Activated T-helper 1 cell treated with anti-CD3 and anti-CD28 coated beads, Interleukin-12 subunit alpha, Interleukin-12 subunit beta, Interleukin-2, Interleukin-4 antibody, amounts not matched to agents 30 ng/mL and 10 ng/mL and 1 ng/mL, durations not matched to agents 14 hours and 24 hours and 36 hours (primary cell): ENCODE data around the gene RBM14. TPM values are rescaled to one million over a fixed set of nuclear protein-coding genes. Genes with fewer than 3 reads are reported as not detected.
"Not testable (repeated sequence)": the region's sequence is repeated elsewhere in the genome, so short reads cannot be mapped to it uniquely, and the experiment has no call there.

Experiments used
- DNase-seq: peaks from one replicate; pipeline ENCODE4 v3.0.0; 2021; ENCODE audit warnings: low spot score
- H3K27ac Mint-ChIP-seq: one replicate; pipeline ENCODE4 v1.8.0; 2021; ENCODE audit warnings: mild to moderate bottlenecking, mixed read lengths
- H3K27me3 Mint-ChIP-seq: one replicate; pipeline ENCODE4 v1.8.0; 2022; ENCODE audit warnings: mild to moderate bottlenecking, moderate library complexity, mixed read lengths; ENCODE audit not compliant: insufficient read depth
- H3K36me3 Mint-ChIP-seq: one replicate; pipeline ENCODE4 v1.8.0; 2021; ENCODE audit warnings: low read depth, mixed read lengths
- H3K4me1 Mint-ChIP-seq: one replicate; pipeline ENCODE4 v1.8.0; 2021; ENCODE audit warnings: low read depth, mixed read lengths
- H3K4me3 Mint-ChIP-seq: one replicate; pipeline ENCODE4 v1.8.0; 2021; ENCODE audit warnings: mild to moderate bottlenecking, moderate library complexity, mixed read lengths
- H3K9me3 Mint-ChIP-seq: one replicate; pipeline ENCODE4 v1.8.0; 2021; ENCODE audit warnings: mixed read lengths
- intact Hi-C: fragments of 100-400 bp; cut with micrococcal nuclease; formaldehyde crosslinking; loops from one replicate; pipeline ENCODE4 v1.15.1; 2024
- total RNA-seq: library from RNA; stranded (reverse); gene quantifications from 2 replicates; pipeline ENCODE4 v1.2.3, GENCODE V29; 2022

RBM14 gene
- total RNA-seq, 1 donor from 2014 or later, result 198 TPM

DNA sequence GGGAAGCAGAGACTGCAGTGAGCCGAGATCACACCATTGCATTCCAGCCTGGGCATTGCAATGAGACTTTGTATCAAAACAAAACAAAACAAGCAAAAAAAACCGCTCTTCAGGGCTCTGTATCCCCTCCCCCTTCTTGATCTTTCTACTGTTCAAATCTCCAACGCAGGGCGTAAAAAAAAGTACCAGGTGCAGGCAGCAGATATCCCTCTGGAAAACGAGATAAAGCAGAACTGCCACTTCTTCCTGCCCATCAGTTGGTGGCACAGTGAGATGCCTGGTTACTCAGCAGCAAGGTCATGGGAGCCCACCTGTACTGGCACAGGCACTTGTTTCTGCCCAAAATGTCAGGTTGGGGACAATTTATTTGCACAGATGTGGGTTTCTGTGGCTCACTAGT is 12.3 kb upstream of the RBM14 start:
- no peaks in the 10 kb centered on the region for H3K27me3 Mint-ChIP-seq
- no peak for DNase-seq
- no peaks in the 10 kb centered on the region for H3K9me3 Mint-ChIP-seq
- no peak overlapping the region for H3K4me3 Mint-ChIP-seq
- H3K36me3 Mint-ChIP-seq, result peaks cover 17% of the 10 kb centered on the region
- H3K27ac Mint-ChIP-seq, result no peak overlapping the region
- H3K4me1 Mint-ChIP-seq, result no peaks in the 10 kb centered on the region
- intact Hi-C loops, result no loop called here

GRCh38 chr11:66606608-66607007 is 9.8 kb upstream of the RBM14 start:
- Mint-ChIP-seq H3K4me1 (peaks cover 14% of the 10 kb centered on the region), H3K36me3 (peaks cover 13% of the 10 kb centered on the region)
- H3K27ac Mint-ChIP-seq, H3K9me3 Mint-ChIP-seq, H3K4me3 Mint-ChIP-seq, H3K27me3 Mint-ChIP-seq, DNase-seq, intact Hi-C loops: not testable (repeated sequence)

GRCh38 chr11:66607126-66607834 is 9.2 kb upstream of the RBM14 start:
- Mint-ChIP-seq H3K27me3 (no peaks in the 10 kb centered on the region), H3K4me1 (peaks cover 14% of the 10 kb centered on the region), H3K36me3 (peaks cover 9% of the 10 kb centered on the region), H3K27ac (no peak overlapping the region), H3K4me3 (no peak overlapping the region), H3K9me3 (no peaks in the 10 kb centered on the region)
- DNase-seq, result no peak
- intact Hi-C loops, result no loop called here

- DNase-seq, result no peak
- Mint-ChIP-seq H3K27me3 (no peaks in the 10 kb centered on the region), H3K4me1 (peaks cover 14% of the 10 kb centered on the region), H3K36me3 (peaks cover 1% of the 10 kb centered on the region), H3K4me3 (no peak overlapping the region), H3K27ac (peak overlapping the region; percentile 27), H3K9me3 (no peaks in the 10 kb centered on the region)
- intact Hi-C loops, result no loop called here
Observed at GRCh38 chr11:66609721-66610617, 6.5 kb upstream of the RBM14 start.

GRCh38 chr11:66612458-66612857 is 4.0 kb upstream of the RBM14 start:
- Mint-ChIP-seq H3K27ac (no peak overlapping the region), H3K9me3 (no peaks in the 10 kb centered on the region), H3K36me3 (peaks cover 12% of the 10 kb centered on the region), H3K27me3 (no peaks in the 10 kb centered on the region), H3K4me3 (no peak overlapping the region), H3K4me1 (peaks cover 19% of the 10 kb centered on the region)
- no peak for DNase-seq
- intact Hi-C loops, result no loop called here

DNA sequence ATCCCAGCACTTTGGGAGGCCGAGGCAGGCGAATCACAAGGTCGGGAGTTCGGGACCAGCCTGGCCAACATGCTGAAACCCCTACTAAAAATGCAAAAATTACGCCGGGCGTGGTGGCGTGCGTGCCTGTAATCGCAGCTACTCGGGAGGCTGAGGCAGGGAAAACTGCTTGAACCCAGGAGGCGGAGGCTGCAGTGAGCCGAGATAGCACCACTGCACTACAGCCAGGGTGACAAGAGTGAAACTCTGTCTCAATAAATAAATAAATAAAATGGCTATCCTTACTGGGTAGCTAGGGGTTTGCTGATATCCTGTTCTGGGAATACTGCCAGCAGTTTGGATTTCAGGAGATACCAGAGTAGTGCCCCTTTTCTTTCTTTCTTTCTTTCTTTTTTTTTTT is 2.4 kb upstream of the RBM14 start:
- no peak overlapping the region for H3K27ac Mint-ChIP-seq
- no peak for DNase-seq
- peaks cover 28% of the 10 kb centered on the region for H3K36me3 Mint-ChIP-seq
- H3K27me3 Mint-ChIP-seq, result no peaks in the 10 kb centered on the region
- H3K4me3 Mint-ChIP-seq, result no peak overlapping the region
- H3K4me1 Mint-ChIP-seq, result peaks cover 35% of the 10 kb centered on the region
- intact Hi-C loops, result no loop called here
- peaks cover under 1% of the 10 kb centered on the region for H3K9me3 Mint-ChIP-seq

- intact Hi-C loops, result loop anchor here (2.0 to 5.0 kb wide), 3 partner anchors 150 to 624 kb away; partner anchors contain the start of genes PC and PELI3
- H3K4me1 Mint-ChIP-seq, result peaks cover 39% of the 10 kb centered on the region
- H3K27ac Mint-ChIP-seq, result peak overlapping the region; percentile 98
- H3K4me3 Mint-ChIP-seq, result peak overlapping the region; percentile 97
- DNase-seq, result no peak
- peaks cover 2% of the 10 kb centered on the region for H3K9me3 Mint-ChIP-seq
- H3K27me3 Mint-ChIP-seq, result no peaks in the 10 kb centered on the region
- H3K36me3 Mint-ChIP-seq, result peaks cover 46% of the 10 kb centered on the region
Observed at GRCh38 chr11:66617155-66617834, 865 bp downstream of the RBM14 start.

DNA sequence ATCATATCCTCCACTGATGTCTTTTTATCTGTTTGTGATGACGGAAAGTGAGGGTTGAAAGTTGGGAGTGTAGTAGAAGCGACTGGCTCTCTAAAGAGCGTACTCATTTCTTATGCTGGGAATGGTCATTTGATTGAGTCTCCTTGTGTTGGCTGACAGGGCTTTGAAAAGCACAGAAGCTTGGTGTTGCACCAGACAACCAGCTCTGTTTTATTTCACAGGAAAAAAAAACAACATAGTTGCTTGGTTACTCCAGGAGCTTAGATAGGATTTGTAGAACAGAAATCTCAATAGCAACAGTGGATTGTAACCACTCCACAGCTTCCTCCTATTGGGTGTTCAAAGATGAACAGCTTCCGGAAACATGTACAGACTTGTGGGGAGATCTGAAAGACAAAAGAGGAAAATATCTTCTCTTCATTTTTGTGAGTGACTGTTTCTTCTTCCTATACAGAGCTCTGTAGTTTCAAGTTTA is 2.7 kb downstream of the RBM14 start:
- H3K4me1 Mint-ChIP-seq, result peaks cover 57% of the 10 kb centered on the region
- no peaks in the 10 kb centered on the region for H3K27me3 Mint-ChIP-seq
- H3K4me3 Mint-ChIP-seq, result peak overlapping the region; percentile 97
- peak overlapping the region; percentile 98 for H3K27ac Mint-ChIP-seq
- intact Hi-C loops, result loop anchor here (5.0 kb wide), 2 partner anchors 152 to 338 kb away; partner anchors contain the start of genes PC and PELI3
- peak; percentile 27 for DNase-seq
- H3K36me3 Mint-ChIP-seq, result peaks cover 62% of the 10 kb centered on the region
- H3K9me3 Mint-ChIP-seq, result peaks cover 2% of the 10 kb centered on the region

DNA sequence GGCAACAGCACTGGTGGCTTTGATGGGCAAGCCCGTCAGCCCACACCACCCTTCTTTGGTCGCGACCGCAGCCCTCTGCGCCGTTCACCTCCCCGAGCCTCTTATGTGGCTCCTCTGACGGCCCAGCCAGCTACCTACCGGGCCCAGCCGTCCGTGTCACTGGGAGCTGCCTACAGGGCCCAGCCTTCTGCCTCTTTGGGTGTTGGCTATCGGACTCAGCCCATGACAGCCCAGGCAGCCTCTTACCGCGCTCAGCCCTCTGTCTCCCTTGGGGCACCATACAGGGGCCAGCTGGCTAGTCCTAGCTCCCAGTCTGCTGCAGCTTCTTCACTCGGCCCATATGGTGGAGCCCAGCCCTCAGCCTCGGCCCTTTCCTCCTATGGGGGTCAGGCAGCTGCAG is 8.0 kb downstream of the RBM14 start:
- no peak for DNase-seq
- no peak overlapping the region for H3K4me3 Mint-ChIP-seq
- peaks cover 68% of the 10 kb centered on the region for H3K36me3 Mint-ChIP-seq
- intact Hi-C loops, result no loop called here
- peaks cover 46% of the 10 kb centered on the region for H3K4me1 Mint-ChIP-seq
- H3K9me3 Mint-ChIP-seq, result no peaks in the 10 kb centered on the region
- H3K27ac Mint-ChIP-seq, result no peak overlapping the region
- H3K27me3 Mint-ChIP-seq, result no peaks in the 10 kb centered on the region

DNA sequence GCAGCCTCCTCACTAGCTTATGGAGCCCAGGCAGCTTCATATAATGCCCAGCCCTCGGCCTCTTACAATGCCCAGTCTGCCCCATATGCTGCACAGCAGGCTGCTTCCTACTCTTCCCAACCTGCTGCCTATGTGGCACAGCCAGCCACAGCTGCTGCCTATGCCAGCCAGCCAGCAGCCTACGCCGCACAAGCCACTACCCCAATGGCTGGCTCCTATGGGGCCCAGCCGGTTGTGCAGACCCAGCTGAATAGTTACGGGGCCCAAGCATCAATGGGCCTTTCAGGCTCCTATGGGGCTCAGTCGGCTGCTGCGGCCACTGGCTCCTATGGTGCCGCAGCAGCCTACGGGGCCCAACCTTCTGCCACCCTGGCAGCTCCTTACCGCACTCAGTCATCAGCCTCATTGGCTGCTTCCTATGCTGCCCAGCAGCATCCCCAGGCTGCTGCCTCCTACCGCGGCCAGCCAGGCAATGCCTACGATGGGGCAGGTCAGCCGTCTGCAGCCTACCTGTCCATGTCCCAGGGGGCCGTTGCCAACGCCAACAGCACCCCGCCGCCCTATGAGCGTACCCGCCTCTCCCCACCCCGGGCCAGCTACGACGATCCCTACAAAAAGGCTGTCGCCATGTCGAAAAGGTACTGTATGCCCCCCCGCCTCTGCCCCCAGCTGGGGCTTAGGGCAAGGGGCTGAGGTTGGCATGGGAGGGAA is 8.8 kb downstream of the RBM14 start:
- Mint-ChIP-seq H3K4me3 (no peak overlapping the region), H3K36me3 (peaks cover 68% of the 10 kb centered on the region), H3K4me1 (peaks cover 45% of the 10 kb centered on the region), H3K27me3 (no peaks in the 10 kb centered on the region), H3K27ac (no peak overlapping the region), H3K9me3 (no peaks in the 10 kb centered on the region)
- no peak for DNase-seq
- intact Hi-C loops, result no loop called here

- Mint-ChIP-seq H3K4me3 (no peak overlapping the region), H3K4me1 (peaks cover 42% of the 10 kb centered on the region), H3K27me3 (no peaks in the 10 kb centered on the region), H3K36me3 (peaks cover 65% of the 10 kb centered on the region), H3K9me3 (no peaks in the 10 kb centered on the region), H3K27ac (no peak overlapping the region)
- no peak for DNase-seq
- intact Hi-C loops, result no loop called here
Observed at GRCh38 chr11:66625752-66626149, 9.3 kb downstream of the RBM14 start.

- Mint-ChIP-seq H3K4me3 (no peak overlapping the region), H3K9me3 (no peaks in the 10 kb centered on the region), H3K27ac (no peak overlapping the region), H3K4me1 (peaks cover 42% of the 10 kb centered on the region), H3K36me3 (peaks cover 61% of the 10 kb centered on the region), H3K27me3 (no peaks in the 10 kb centered on the region)
- intact Hi-C loops, result no loop called here
- DNase-seq, result no peak
Observed at GRCh38 chr11:66626382-66626781, 10.0 kb downstream of the RBM14 start.
